Kidney (tissue), 14 donors: ENCODE results near the gene CNTN5. TPM values are rescaled to one million over a fixed set of nuclear protein-coding genes. Genes with fewer than 3 reads are reported as not detected.

Experiments used
- DNase-seq, 5 donors: peaks; one replicate each; pipeline ENCODE4 v3.0.0-alpha.2; 2013 to 2020
- FAIRE-seq: peaks from 2 replicates; lab custom pipeline; 2012; peaks lifted over from hg19 to GRCh38; lab: Jason Lieb, UNC
- H3K27ac ChIP-seq, 2 donors: one replicate each; pipeline ENCODE4 v1.7.0; 2013; ENCODE audit warnings: low read depth in 2 of 2, low read length in 2 of 2, inconsistent platforms in 1 of 2
- H3K27me3 ChIP-seq: one replicate; pipeline ENCODE4 v1.7.1; 2013; ENCODE audit warnings: low read length, inconsistent platforms; ENCODE audit not compliant: control insufficient read depth, insufficient read depth
- H3K36me3 ChIP-seq, 3 donors: one replicate each; pipeline versions ENCODE4 v1.7.0 to v1.7.1; 2013; ENCODE audit warnings: low read length in 3 of 3, control low read depth in 1 of 3, inconsistent platforms in 1 of 3; ENCODE audit not compliant: insufficient read depth in 3 of 3, control insufficient read depth in 2 of 3
- H3K4me1 ChIP-seq, 3 donors: one replicate each; pipeline versions ENCODE4 v1.7.0 to v1.7.1; 2013; ENCODE audit warnings: low read length in 3 of 3, inconsistent platforms in 1 of 3, low read depth in 1 of 3; ENCODE audit not compliant: control insufficient read depth in 2 of 3, insufficient read depth in 2 of 3
- H3K4me3 ChIP-seq, 3 donors: one replicate each; pipeline versions ENCODE4 v1.7.0 to v1.8.1; 2013; ENCODE audit warnings: low read length in 3 of 3, control low read depth in 1 of 3, inconsistent platforms in 1 of 3
- H3K9ac ChIP-seq, 3 donors: one replicate each; pipeline versions ENCODE4 v1.7.0 to v1.7.1; 2013; ENCODE audit warnings: low read length in 3 of 3, control low read depth in 1 of 3, inconsistent platforms in 1 of 3
- H3K9me3 ChIP-seq, 3 donors: one replicate each; pipeline versions ENCODE4 v1.7.0 to v1.7.1; 2013; ENCODE audit warnings: low read length in 3 of 3, control low read depth in 1 of 3, inconsistent platforms in 1 of 3; ENCODE audit not compliant: control insufficient read depth in 2 of 3, insufficient read depth in 1 of 3
- CTCF ChIP-seq: IDR thresholded peaks from 3 replicates; pipeline ENCODE4 v1.5.1; 2012; ENCODE audit warnings: mild to moderate bottlenecking, moderate library complexity, borderline replicate concordance; ENCODE audit not compliant: insufficient read depth; ENCODE audit errors: extremely low read depth
- intact Hi-C: fragments of 100-400 bp; cut with DNase I; formaldehyde crosslinking; loops from one replicate; pipeline ENCODE4 v1.11.1; 2022
- polyA plus RNA-seq: library from polyadenylated mRNA; stranded (reverse); fragments of 350-450 nt; fragmentation: Illumina TruSeq; extraction: RNeasy Lipid Tissue Mini Kit (QIAGEN cat#74804); gene quantifications from one replicate; pipeline ENCODE4 v1.2.3, GENCODE V29; 2014; ENCODE audit warnings: low read depth, low replicate concordance; ENCODE audit not compliant: insufficient read depth
- total RNA-seq: library from RNA; stranded (reverse); fragmentation: NEBNext Ultra II Directional; extraction: Animal tissue kit (Norgen Biotek cat#: 25700); gene quantifications from one replicate; pipeline ENCODE4 v1.2.1, GENCODE V29; 2021
- donor health status: control.
- donor health status: control.
- donor health status: control.
- donor health status: control.
- donor health status: control.
- donor health status: DM: yes; HTN: yes; CAD: no.
- donor health status: Normal renal cell carcinoma (clear cell type).

Gene CNTN5
- total and polyA plus RNA-seq, 2 donors from 2014 or later = 0.11 to 0.66 TPM

GRCh38 chr11:99687320-99687719, 666.6 kb downstream of the CNTN5 start:
- intact Hi-C loops = no loop called here
- no peak for FAIRE-seq

GRCh38 chr11:99693941-99694492, 673.3 kb downstream of the CNTN5 start:
- no peaks in the 10 kb centered on the region for H3K9me3 ChIP-seq
- no peak overlapping the region for H3K4me3 ChIP-seq
- intact Hi-C loops = no loop called here
- FAIRE-seq (no peak), DNase-seq (no peak)
- H3K27ac ChIP-seq = no peak overlapping the region
- no peaks in the 10 kb centered on the region for H3K36me3 ChIP-seq
- TF ChIP-seq CTCF = no peak
- H3K4me1 ChIP-seq = no peaks in the 10 kb centered on the region
- H3K9ac ChIP-seq = no peak overlapping the region
- H3K27me3 ChIP-seq = no peaks in the 10 kb centered on the region

More at GRCh38 chr11:99687320-99687719, 666.6 kb downstream of the CNTN5 start:
- TF ChIP-seq CTCF = no peak
- peak in 2 of 5 donors; percentile 9 to 37 for DNase-seq
- H3K27ac ChIP-seq = no peak overlapping the region
- no peaks in the 10 kb centered on the region for H3K27me3 ChIP-seq
- no peaks in the 10 kb centered on the region for H3K36me3 ChIP-seq
- no peak overlapping the region for H3K9ac ChIP-seq
- H3K9me3 ChIP-seq = no peaks in the 10 kb centered on the region
- no peaks in the 10 kb centered on the region for H3K4me1 ChIP-seq
- H3K4me3 ChIP-seq = no peak overlapping the region

- Histone ChIP-seq H3K9me3 (no peaks in the 10 kb centered on the region), H3K27me3 (no peaks in the 10 kb centered on the region), H3K36me3 (no peaks in the 10 kb centered on the region), H3K9ac (no peak overlapping the region), H3K4me3 (no peak overlapping the region), H3K4me1 (no peaks in the 10 kb centered on the region), H3K27ac (no peak overlapping the region)
- no peak for TF ChIP-seq CTCF
- FAIRE-seq (no peak), DNase-seq (no peak)
- intact Hi-C loops = no loop called here
These were observed 674.4 kb downstream of the CNTN5 start for GRCh38 chr11:99695106-99695505.

- no peak for DNase-seq
- FAIRE-seq = no peak
- H3K9me3 ChIP-seq = no peaks in the 10 kb centered on the region
- no peak overlapping the region for H3K27ac ChIP-seq
- no peak overlapping the region for H3K4me3 ChIP-seq
- H3K4me1 ChIP-seq = no peaks in the 10 kb centered on the region
- no peaks in the 10 kb centered on the region for H3K27me3 ChIP-seq
- intact Hi-C loops = no loop called here
- no peak for TF ChIP-seq CTCF
- no peak overlapping the region for H3K9ac ChIP-seq
- no peaks in the 10 kb centered on the region for H3K36me3 ChIP-seq
These were observed 686.1 kb downstream of the CNTN5 start for GRCh38 chr11:99706848-99707247.
